Measurements from ENCODE around the gene ECI2.
"Not testable (repeated sequence)": the region's sequence is repeated elsewhere in the genome, so short reads cannot be mapped to it uniquely, and the experiment has no call there.

Gene ECI2

GRCh38 chr6:4102687-4103244, 32.6 kb downstream of the ECI2 start:
- no peak for DNase-seq (ENCODE audit: low spot score)

DNA sequence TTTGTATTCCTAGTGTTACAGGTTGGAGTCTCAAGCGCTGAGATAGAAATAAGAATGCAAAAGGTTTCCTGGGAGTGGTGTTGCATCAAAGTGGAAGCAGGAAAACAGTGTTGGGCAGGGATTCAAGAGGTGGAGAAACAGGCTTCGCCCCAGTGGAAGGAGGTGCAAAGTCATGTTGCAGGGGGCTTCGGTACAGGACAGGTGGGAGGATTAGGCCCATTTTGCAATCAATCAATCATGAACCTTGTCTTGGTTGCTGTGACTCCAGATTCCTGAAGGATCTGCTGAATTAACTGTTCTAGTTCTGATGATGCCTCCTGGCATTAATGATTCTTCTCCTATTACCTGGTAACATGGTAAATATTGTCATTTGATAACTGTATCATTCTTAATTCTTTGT, 34.1 kb downstream of the ECI2 start:
- DNase-seq (ENCODE audit: low spot score), result no peak

GRCh38 chr6:4100655-4101054, 34.7 kb downstream of the ECI2 start:
- no peak for DNase-seq (ENCODE audit: low spot score)

DNA sequence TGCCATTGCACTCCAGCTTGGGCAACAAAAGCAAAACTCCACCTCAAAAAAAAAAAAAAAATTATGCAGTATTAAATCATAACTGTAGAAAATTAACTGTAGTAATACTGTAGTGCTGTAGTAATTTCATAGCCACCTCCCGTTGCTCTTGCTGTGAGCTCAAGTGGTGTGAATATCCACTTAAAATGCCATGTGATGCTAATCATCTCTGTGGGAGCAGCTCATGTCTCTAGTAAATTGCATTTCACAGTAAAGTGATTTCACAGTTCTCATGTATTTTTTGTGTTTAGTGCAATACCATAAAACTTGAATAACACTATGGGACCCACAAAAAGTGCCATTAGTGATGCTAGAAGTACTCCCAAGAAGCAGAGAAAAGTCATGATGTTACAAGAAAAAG, 42.1 kb downstream of the ECI2 start:
- no peak for DNase-seq (ENCODE audit: low spot score)

GRCh38 chr6:4091941-4092340, 43.4 kb downstream of the ECI2 start:
- no peak for DNase-seq (ENCODE audit: low spot score)

DNA sequence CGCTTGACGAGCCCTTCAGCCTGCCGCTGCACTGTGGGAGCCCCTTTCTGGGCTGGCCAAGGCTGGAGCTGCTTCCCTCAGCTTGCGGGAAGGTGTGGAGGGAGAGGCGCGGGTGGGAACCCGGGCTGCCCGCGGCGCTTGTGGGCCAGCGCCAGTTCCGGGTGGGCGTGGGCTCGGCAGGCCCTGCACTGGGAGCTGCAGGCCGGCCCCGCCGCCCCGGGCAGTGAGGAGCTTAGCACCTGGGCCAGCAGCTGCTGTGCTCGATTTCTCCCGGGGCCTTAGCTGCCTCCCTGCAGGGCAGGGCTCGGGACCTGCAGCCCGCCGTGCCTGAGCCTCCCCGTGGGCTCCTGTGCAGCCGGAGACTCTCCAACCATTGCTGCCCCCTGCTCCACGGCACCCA, 45.3 kb downstream of the ECI2 start:
- DNase-seq (ENCODE audit: low spot score), result not testable (repeated sequence)

- DNase-seq (ENCODE audit: low spot score), result no peak
Observed at GRCh38 chr6:4088704-4089103, 46.7 kb downstream of the ECI2 start.

DNA sequence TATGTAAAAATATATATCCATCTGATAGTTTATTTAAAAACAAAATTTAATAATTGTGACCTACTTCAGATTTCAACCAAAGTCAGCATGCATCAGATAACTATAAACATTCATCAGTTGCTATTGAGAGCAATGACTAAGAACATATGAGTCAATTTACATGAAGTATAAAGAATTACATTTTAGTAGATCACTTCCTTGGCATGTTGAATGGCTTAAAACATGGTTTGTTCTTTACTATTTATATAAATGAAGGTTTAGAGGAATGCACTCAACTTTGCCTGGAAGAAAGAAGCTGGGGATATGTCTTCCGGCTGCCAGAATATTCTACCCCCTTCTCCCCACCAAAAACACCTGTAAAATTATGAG, 50.1 kb downstream of the ECI2 start:
- no peak for DNase-seq (ENCODE audit: low spot score)

GRCh38 chr6:4084444-4085331, 50.7 kb downstream of the ECI2 start:
- no peak for DNase-seq (ENCODE audit: low spot score)

GRCh38 chr6:4078691-4079471, 56.5 kb downstream of the ECI2 start, which contains the start of gene FAM217A:
Gene FAM217A (minus strand): TSS chr6:4079137. CDS start chr6:4077414, 1,723 bp downstream.
- no peak for DNase-seq (ENCODE audit: low spot score)

DNA sequence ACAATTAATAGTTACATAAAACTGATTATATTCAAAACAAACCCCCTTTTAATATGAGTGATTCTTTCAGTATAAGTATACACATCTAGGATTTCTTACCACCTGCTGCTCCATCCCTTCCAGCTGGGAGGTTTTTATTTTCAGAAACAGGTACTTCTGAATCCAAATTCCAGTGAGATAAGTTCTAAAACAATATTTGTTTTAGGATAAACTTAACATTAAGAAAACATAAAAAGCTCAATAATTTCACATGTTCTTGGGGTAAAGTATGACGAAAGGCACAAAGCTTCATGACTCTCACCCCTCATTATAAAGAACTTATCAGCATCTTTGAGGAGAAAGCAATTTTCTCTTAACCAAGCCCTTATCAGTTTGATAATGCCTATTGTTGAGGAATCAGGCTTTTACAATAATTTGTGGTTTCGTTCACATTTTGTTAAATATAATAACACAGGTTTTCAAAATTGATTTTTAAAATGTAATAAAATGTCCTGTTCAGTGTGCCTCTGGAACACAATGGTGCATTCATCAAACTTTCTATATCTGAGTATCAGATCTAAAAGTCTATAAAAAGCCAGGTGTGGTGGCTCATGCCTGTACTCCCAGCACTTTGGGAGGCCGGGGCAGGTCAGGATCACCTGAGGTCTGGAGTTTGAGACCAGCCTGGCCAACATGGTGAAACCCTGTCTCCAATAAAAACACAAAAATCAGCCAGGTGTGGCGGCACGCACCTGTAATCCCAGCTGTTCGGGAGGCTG, 60.7 kb downstream of the ECI2 start:
- DNase-seq (ENCODE audit: low spot score), result no peak

DNA sequence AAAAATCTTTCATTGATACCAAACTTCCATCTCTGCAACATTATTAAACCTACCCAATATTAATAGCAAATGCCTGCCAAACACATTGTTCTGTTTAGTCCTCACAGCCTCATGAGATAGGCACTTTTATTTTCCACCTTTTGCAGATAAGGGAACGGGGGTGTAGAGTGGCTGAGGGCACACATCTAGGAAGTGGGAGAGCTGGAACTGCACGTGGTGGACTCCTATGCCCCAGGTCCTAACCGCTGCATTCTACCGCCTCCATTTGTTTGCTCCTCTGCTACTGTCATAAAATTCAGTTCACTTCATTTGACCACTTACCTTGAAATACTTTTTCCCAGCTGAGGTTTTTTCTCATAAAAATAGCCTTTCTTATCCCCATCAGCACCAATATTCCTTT, 64.0 kb downstream of the ECI2 start:
- DNase-seq (ENCODE audit: low spot score), result no peak

DNA sequence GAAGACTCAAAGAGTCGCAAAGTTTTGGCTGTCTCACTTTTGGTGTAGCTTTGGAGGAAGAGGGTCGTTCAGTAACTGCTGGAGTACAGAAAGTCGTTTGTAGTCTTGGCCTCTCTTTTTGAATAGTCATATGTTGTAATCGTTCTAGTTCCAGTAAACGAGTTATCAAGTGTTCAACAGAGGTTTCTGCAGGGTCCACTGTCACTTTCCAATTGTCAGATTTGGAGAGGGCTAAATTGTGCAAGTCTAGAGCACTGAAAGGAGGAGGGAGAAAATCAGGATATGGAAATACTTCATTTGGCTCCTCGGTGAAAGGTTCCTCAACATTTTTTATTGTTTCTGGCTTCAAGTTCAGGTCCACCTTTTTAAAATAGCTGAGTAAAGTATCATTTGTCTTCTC, 66.2 kb downstream of the ECI2 start:
- DNase-seq (ENCODE audit: low spot score), result no peak

GRCh38 chr6:4067673-4068072, 67.7 kb downstream of the ECI2 start:
- DNase-seq (ENCODE audit: low spot score), result no peak

- DNase-seq (ENCODE audit: low spot score), result no peak
Observed at GRCh38 chr6:4066029-4066755, 69.2 kb downstream of the ECI2 start.

Data from AG20443 (cell line).